Mesothelial cell of epicardium (in vitro differentiated cells): ENCODE measurements around the gene ZNF566. TPM values are rescaled to one million over a fixed set of nuclear protein-coding genes. Genes with fewer than 3 reads are reported as not detected.

Experiments
- DNase-seq, 2 experiments: peaks; one replicate each; pipeline ENCODE4 v3.0.0; 2021; ENCODE audit warnings: low spot score in 2 of 2; ENCODE audit not compliant: unreplicated experiment in 2 of 2
- H3K27ac Mint-ChIP-seq: 2 replicates; pipeline ENCODE4 v1.8.0; 2021; ENCODE audit warnings: mixed read lengths
- H3K27me3 Mint-ChIP-seq: 2 replicates; pipeline ENCODE4 v1.8.0; 2021; ENCODE audit warnings: low read depth, mixed read lengths
- H3K36me3 Mint-ChIP-seq: 2 replicates; pipeline ENCODE4 v1.8.0; 2021; ENCODE audit warnings: mixed read lengths
- H3K4me1 Mint-ChIP-seq: 2 replicates; pipeline ENCODE4 v1.8.0; 2021; ENCODE audit warnings: mixed read lengths
- H3K4me3 Mint-ChIP-seq: 2 replicates; pipeline ENCODE4 v1.8.0; 2021; ENCODE audit warnings: mild to moderate bottlenecking, moderate library complexity, mixed read lengths
- H3K9me3 Mint-ChIP-seq: 2 replicates; pipeline ENCODE4 v1.8.0; 2021; ENCODE audit warnings: mixed read lengths
- total RNA-seq: library from RNA; stranded (reverse); gene quantifications from 3 replicates; pipeline ENCODE4 v1.2.1, GENCODE V29; 2021
- TF ChIP-seq, protein P1 (sequence below): fragments of 200-600 bp; sonication (generic); IDR thresholded peaks from one replicate; pipeline ENCODE4 v1.5.0; 2021; ENCODE audit warnings: antibody characterized with exemption; ENCODE audit not compliant: unreplicated experiment

Gene ZNF566
- total RNA-seq, 1 donor from 2014 or later: 19.6 TPM

- peaks cover 15% of the 10 kb centered on the region for H3K9me3 Mint-ChIP-seq
- H3K27ac Mint-ChIP-seq: peak overlapping the region; percentile 100
- no peak for DNase-seq
- peak overlapping the region; percentile 97 for H3K4me3 Mint-ChIP-seq
- peaks cover 22% of the 10 kb centered on the region for H3K4me1 Mint-ChIP-seq
- H3K36me3 Mint-ChIP-seq: peaks cover 25% of the 10 kb centered on the region
- TF ChIP-seq, protein P1, sequence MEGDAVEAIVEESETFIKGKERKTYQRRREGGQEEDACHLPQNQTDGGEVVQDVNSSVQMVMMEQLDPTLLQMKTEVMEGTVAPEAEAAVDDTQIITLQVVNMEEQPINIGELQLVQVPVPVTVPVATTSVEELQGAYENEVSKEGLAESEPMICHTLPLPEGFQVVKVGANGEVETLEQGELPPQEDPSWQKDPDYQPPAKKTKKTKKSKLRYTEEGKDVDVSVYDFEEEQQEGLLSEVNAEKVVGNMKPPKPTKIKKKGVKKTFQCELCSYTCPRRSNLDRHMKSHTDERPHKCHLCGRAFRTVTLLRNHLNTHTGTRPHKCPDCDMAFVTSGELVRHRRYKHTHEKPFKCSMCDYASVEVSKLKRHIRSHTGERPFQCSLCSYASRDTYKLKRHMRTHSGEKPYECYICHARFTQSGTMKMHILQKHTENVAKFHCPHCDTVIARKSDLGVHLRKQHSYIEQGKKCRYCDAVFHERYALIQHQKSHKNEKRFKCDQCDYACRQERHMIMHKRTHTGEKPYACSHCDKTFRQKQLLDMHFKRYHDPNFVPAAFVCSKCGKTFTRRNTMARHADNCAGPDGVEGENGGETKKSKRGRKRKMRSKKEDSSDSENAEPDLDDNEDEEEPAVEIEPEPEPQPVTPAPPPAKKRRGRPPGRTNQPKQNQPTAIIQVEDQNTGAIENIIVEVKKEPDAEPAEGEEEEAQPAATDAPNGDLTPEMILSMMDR: no peak
- no peaks in the 10 kb centered on the region for H3K27me3 Mint-ChIP-seq
Measured at GRCh38 chr19:36489920-36490415, 607 bp upstream of the ZNF566 start.

- Mint-ChIP-seq H3K36me3 (peaks cover 31% of the 10 kb centered on the region), H3K4me1 (peaks cover 22% of the 10 kb centered on the region), H3K27ac (peak overlapping the region; percentile 100), H3K4me3 (peak overlapping the region; percentile 97), H3K9me3 (peaks cover 20% of the 10 kb centered on the region), H3K27me3 (no peaks in the 10 kb centered on the region)
- TF ChIP-seq, protein P1: no peak
- DNase-seq: no peak
Measured at GRCh38 chr19:36488846-36489117, 579 bp downstream of the ZNF566 start.

DNA sequence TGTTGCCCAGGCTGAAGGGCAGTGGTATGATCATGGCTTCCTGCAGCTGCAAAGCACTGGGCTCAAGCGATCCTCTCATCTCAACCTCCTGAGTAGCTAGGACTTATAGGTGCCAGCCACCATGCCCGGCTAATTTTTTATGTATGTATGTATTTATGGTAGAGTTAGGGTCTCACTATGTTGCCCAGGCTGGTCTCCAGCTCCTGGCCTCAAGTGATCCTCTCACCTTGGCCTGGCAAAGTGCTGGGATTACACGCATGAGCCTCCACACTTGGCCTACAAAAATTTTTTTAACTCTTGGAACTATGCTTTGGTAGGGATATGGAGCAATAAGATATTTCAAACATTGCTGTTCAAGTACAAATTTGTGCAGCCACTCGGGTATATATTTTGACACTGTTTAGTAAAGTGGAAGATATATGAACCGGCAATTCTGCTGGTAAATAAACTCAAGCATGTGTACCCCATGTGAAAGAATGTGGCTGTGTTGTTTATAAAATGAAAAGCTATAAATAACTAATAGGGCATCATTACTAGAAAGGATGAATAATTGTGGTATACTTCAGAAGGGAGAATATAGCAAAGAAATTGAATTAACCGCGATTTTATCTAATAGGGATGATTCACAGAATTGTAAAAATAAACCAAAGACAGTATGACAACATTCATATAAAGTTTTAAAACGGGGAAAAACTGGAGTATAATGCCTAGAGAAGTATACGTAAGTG is 1.1 kb downstream of the ZNF566 start:
- Mint-ChIP-seq H3K27me3 (no peaks in the 10 kb centered on the region), H3K36me3 (peaks cover 34% of the 10 kb centered on the region), H3K4me1 (peaks cover 22% of the 10 kb centered on the region), H3K27ac (peak overlapping the region; percentile 100), H3K9me3 (peaks cover 20% of the 10 kb centered on the region), H3K4me3 (peak overlapping the region; percentile 97)
- TF ChIP-seq, protein P1: no peak
- DNase-seq: no peak

DNA sequence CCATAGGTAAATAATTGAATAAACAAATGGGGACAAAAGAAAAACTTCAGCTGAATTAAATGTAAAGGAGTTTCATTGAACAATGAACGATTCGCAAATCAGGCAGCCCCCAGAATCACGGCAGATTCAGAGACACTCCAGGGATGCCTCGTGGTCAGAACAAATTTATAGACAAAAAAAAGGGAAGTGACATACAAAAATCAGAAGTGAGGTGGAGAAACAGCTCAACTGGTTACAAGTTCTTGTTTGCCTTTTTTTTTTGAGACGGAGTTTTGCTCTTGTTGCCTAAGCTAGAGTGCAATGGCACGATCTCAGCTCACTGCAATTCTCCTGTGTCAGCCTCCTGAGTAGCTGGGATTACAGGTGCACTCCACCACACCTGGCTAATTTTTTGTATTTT is 5.7 kb downstream of the ZNF566 start:
- Mint-ChIP-seq H3K9me3 (peaks cover 14% of the 10 kb centered on the region), H3K4me3 (no peak overlapping the region), H3K36me3 (peaks cover 44% of the 10 kb centered on the region), H3K27ac (no peak overlapping the region), H3K27me3 (no peaks in the 10 kb centered on the region), H3K4me1 (peaks cover 13% of the 10 kb centered on the region)
- DNase-seq: no peak
- TF ChIP-seq, protein P1: no peak

GRCh38 chr19:36482876-36483275 is 6.5 kb downstream of the ZNF566 start:
- Mint-ChIP-seq H3K36me3 (peaks cover 47% of the 10 kb centered on the region), H3K27ac (no peak overlapping the region), H3K9me3 (peaks cover 14% of the 10 kb centered on the region), H3K27me3 (no peaks in the 10 kb centered on the region), H3K4me3 (no peak overlapping the region), H3K4me1 (peaks cover 6% of the 10 kb centered on the region)
- DNase-seq: no peak
- TF ChIP-seq, protein P1: no peak

- no peak for DNase-seq
- Mint-ChIP-seq H3K9me3 (peaks cover 32% of the 10 kb centered on the region), H3K4me1 (no peaks in the 10 kb centered on the region), H3K27me3 (no peaks in the 10 kb centered on the region), H3K36me3 (peaks cover 56% of the 10 kb centered on the region), H3K27ac (no peak overlapping the region), H3K4me3 (no peak overlapping the region)
- TF ChIP-seq, protein P1: no peak
Measured at GRCh38 chr19:36460046-36460445, 29.3 kb downstream of the ZNF566 start.
